GM19025 (cell line): ENCODE measurements around the gene RGS19.
"Not testable (repeated sequence)": the region's sequence is repeated elsewhere in the genome, so short reads cannot be mapped to it uniquely, and the experiment has no call there.

Source experiments
- ATAC-seq: cut with Tn5 transposase; IDR thresholded peaks from one replicate; pipeline ENCODE4 v1.9.1; 2021; ENCODE audit warnings: mild to moderate bottlenecking, low read depth, moderate library complexity; ENCODE audit not compliant: unreplicated experiment

RGS19 gene, protein sequence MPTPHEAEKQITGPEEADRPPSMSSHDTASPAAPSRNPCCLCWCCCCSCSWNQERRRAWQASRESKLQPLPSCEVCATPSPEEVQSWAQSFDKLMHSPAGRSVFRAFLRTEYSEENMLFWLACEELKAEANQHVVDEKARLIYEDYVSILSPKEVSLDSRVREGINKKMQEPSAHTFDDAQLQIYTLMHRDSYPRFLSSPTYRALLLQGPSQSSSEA

DNA sequence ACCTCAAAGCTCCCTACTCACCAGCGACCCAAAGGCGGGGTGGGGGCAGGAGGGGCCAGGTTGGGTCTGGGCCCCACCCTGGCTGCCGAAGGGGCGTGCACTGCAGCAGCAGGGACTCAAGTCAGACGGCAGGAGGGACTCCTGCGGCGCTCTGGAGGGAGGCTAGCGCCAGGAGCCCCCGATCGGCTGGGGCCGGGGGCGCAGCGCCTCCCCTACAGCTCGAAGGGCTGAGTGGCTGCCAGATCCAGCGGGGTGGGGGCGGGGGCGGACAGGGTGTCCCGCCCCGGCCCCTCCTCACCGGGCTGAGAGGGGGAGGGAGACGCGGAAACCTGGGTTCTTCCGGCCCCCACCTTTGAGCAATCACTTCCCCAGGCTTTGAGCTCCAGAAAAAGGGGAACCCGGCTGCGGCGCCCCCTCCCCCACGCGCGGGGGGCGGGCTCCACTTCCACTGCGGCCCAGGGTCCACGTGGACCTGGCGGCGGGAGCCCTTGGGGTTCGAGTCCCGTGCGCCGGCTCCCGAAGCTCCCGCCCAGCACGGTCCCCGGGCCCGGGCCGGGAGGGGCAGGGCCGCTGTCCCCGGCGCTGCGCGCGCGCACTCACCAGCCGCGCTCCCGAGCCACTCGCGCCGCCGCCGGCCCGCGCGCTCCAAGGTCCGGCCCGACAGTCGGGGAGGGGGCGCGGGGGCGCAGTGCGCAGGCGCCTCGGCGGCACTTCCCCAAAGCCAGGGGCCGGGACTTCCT, at the start of gene RGS19:
RGS19 (minus strand) TSS at position 246 of the 740 bp plus-strand sequence. CDS start 2,632 bp downstream, outside the sequence.
- ATAC-seq = peak; percentile 49

DNA sequence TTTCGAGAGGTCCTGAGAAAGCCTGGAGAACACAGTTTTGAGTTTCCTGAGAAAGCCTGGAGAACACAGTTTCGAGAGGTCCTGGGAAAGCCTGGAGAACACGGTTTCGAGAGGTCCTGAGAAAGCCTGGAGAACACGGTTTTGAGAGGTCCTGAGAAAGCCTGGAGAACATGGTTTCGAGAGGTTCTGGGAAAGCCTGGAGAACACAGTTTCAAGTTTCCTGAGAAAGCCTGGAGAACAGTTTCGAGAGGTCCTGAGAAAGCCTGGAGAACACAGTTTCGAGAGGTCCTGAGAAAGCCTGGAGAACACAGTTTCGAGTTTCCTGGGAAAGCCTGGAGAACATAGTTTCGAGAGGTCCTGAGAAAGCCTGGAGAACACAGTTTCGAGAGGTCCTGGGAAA, 44.2 kb upstream of the RGS19 start:
- not testable (repeated sequence) for ATAC-seq

DNA sequence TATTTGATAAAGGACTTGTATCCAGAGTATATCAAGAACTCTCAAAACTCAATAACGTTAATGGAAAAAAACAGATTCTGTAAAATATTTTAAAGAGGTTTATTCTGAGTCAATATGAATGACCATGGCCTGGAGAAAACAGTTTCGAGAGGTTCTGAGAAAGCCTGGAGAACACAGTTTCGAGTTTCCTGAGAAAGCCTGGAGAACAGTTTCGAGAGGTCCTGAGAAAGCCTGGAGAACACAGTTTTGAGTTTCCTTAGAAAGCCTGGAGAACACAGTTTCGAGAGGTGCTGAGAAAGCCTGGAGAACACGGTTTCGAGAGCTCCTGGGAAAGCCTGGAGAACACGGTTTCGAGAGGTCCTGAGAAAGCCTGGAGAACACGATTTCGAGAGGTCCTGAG, 43.6 kb upstream of the RGS19 start:
- not testable (repeated sequence) for ATAC-seq

DNA sequence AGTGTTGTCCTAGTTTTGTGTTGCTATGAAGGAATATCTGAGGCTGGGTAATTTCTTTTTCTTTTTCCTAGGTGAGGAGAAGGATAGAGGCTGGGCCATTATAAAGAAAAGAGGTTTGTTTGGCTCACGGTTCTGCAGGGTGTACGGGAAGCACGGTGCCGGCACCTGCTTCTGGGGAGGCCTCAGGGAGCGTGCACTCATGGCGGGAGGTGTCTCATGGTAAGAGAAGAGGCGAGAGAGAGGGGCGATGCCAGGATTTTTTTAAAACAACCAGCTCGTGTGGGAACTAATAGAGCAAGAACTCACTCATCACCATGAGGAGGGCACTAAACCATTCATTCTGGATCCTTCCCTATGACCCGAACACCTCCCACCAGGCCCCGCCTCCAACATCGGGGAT, 42.3 kb upstream of the RGS19 start:
- ATAC-seq = no peak

DNA sequence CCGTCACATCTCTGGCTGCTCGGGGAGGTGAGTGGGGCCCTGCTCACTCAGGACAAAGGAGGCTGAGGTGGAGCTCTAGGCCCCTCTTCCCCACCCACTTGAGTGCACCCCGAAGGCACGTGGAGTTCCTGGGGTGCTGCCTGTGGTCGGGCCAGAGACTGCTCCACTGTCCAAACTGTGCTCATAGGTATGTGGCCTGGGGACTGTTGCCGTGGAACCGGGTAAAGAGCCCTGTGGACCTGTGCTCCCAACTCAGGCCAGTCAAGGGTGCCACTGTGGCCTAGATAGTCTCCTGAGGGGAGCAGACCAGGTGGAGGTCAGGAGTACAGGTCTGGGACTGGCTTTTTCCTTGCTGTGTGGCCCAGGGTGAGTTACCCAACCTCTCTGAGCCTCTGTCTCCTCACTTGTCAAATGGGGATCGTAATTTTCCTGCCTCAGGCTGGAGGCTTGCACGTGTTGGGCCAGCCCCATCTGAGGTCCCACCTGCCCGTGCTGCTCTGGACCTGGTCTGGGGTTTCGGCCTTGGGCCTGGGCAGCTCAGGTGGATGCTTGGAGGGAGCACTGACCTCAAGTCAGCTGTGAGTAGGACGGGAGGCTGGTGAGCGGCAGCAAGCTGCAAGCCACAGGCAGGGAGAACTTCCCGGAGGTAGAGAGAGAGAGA, 40.5 kb upstream of the RGS19 start:
- ATAC-seq = no peak

DNA sequence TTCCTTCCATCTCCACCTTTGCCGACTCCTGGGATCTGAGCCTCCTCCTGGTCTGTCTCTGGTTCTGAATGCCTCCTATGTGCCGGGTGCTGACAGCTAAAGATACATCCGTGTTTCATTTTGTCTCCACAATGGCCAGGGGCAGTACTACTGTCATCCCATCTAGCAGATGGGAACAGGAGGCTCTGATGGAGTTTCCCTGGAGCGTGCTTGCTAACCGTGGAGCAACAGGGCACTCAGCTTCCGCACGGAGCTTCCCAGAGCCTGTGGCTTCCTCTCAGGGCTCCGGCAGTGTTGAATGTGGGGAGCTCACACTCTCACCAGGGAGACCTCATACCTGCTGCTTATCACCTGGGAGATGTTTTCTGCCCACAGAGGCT, 40.0 kb upstream of the RGS19 start:
- ATAC-seq = no peak

DNA sequence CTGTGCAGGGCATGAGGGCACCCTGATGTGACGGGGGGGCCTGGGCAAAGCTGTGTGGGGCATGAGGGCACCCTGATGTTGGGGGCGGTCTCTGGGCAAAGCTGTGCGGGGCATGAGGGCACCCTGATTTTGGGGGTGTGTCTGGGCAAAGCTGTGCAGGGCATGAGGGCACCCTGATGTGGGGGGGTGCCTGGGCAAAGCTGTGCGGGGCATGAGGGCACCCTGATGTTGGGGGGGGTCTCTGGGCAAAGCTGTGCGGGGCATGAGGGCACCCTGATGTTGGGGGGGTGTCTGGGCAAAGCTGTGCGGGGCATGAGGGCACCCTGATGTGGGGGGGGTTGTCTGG, 38.1 kb upstream of the RGS19 start:
- ATAC-seq = not testable (repeated sequence)

DNA sequence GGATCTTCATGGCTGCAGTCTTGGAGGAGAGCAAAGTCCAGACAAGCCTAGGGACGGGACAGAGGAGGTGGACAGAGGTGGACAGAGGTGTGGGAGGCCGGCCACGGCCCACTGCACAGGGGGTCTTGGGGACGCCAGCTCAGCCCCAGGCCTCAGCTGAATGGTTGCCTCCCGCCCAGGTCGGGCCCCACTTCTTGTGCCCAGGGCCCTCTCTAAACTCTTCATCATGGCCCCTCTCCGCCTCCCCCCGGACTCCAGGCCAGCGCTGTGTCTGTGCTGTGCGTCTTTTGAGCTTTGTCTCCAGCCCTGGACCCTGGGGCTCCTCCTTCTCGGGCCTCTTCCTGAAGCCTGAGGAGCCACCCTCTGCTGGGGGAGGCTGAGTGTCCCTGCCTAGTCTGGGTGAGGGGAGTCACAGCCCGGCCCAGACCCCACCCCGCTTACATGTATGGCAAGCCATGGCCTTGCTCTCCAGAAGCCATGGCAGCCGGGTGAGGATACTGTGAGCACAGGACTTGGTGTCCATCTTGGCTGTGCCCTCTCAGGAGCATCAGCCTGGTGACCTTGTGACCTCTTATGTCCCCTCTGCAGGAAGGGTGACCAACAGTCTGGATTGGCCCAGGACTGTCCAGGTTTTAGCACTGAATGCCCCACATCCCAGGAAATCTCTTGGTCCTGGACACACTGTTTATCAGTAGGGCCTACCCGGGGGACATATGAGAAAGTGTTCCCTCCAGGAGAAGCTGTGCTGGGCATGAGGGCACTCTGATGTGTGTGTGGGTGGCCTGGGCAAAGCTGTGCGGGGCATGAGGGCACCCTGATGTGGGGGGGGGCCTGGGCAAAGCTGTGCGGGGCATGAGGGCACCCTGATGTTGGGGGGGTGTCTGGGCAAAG, 37.5 kb upstream of the RGS19 start:
- no peak for ATAC-seq

DNA sequence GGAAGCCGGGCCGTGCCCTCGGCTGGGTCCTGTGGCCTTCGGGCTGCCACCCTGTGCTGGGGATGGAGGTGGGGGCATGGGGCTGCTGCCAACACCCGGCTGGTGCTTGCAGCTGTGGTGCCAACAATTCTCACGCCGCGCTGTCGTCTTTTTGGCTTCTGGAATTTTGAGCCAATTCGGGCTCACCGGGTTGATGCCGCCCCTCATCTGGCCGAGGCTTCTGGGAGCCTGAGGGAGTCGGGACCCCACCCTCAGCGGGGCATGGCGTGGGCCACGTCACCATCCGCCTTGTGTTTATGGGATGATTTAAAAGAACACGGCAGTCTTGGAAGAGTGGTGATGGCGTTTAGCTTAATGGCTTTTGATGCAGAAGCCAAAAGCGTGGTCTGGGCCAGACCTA, 36.7 kb upstream of the RGS19 start:
- ATAC-seq = no peak

DNA sequence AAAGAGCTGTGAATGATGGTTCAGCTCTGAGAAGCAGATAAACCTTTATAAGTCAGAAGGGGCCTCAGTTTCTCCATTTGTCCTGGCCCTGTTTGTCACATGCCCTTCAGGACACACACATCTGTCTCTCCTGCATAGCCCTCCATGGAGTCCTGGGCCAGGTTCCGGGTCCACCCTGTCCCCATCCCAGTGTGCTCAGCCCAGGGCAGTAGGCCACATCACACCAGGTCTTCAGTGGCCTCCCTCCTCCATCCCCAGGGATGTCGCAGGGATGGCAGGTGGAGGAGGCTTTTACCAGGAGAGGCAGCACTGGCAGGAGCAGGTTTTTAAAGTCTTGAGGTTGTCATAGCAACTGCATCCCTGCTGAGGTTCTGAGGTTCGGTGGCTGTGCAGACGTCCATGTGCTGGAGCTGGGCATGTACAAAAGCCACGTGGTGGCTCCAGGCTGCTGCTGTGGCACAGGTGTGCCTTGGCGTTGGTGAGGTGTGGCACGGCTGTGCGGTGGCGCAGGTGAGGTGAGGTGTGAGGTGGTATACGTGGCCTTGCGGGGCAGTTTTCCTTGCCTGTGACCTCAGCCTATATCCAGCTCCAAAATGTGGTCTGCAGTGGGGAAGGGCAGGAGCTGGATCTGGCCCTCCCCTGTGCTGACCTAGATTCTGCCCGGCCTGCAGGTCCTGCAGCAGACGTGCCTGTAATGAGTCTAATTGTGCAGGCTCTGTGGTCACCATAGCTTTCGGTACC, 36.0 kb upstream of the RGS19 start:
- no peak for ATAC-seq

DNA sequence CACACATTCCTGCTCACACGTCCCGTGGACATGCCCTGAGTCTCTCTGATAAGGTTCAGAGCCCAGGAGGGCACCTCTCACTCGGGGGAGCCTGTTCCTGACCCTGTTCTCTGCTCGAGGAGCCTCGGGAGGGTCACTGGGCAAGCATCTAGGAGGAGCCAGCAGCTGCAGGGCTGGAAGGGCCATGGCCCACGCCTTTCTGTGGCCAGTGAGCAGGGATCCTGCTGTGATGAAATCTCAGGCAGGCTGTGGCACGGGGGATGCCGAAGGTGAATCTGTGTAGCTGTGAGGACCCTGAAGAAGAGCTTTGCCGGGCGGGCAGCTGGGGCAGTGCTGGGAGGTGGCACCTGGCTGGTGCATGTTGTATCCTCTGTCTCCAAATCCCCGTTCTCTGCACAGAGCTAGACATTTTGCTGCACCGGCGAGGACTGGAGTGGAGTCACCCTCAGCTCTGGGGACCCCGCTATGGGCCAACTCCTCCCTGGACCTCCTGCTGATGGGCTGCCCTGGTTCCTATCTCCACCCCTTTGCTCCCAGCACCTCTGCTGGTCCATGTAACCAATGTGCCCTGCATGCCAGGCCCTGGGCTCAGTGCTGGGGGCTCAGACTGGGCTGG, 35.1 kb upstream of the RGS19 start:
- ATAC-seq = no peak

DNA sequence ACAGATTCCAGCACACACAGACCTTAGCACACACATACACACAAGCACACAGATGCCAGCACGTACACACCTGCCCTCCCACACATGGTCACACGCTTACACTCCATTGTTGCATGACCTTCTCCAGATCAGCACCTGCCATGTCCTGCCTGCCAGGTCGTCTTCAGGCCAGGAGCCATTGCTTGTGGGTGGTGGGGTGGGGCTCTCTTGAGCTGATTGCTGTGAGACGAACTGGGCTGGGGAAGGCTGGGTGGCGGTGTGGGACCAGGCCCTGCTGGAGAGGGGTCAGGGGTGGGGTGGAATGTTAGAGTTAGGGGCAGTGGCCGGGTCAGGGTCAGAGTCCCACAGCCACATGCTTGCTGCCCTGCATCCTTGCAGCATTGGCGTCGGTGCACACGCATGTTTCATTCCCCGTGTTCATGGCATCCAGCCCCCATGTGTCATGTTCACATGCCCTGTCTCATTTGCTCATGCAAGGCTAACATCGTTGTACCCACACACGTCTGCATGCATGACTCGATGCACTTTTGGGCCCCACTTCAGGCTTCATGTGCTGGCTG, 34.6 kb upstream of the RGS19 start:
- ATAC-seq = no peak

DNA sequence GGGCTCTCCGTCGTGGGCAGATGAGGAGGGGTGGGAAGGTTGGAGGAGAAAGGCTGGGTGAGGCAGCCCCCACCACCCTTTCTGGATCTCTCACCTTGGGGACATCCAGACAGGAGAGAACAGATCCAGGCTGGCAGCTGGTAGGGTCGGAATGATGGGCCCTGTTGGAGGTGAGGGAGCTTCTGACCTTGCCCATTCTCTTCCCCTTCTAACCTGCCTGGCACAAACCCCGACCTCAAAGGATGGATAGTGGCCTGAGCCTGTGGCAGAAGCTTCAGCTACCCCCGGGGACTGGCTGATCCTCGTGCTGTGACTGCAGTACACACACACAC, 34.1 kb upstream of the RGS19 start:
- no peak for ATAC-seq

DNA sequence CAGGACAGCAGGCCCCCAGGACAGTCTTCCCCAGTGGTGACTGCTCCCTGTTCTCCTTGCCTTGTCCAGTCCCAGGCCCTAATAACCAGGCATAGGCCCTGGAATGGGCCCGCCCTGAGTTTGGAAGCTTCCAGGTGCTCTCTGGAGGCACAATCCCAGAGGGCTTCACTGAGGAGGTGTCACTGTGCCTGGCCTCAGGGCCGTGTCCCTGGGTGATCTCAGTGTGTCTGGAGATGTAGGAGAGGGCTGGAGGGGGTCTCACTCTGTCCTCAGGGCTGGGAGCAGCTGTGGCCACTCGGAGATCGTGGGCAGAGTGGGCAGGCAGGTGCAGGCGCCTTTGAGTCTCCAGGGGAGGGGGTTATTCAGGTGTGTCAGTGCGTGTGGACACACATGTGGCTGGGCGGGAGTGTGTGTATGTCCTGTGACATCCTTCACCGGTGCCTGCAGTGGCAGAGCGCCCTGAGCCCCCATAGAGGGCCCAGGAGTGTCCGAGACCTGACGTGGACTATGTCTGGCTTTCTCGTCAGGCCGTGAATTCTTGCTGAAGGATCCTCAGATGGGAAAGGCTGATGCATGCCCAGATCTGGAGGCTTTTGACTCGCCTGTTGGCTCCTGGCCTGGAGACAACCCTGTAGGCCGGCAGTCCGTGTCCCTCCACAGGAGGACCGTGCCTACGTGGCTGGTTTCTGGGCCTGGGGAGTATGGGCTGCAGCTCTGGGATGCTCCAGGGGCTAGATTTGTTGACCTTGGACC, 33.5 kb upstream of the RGS19 start:
- no peak for ATAC-seq

DNA sequence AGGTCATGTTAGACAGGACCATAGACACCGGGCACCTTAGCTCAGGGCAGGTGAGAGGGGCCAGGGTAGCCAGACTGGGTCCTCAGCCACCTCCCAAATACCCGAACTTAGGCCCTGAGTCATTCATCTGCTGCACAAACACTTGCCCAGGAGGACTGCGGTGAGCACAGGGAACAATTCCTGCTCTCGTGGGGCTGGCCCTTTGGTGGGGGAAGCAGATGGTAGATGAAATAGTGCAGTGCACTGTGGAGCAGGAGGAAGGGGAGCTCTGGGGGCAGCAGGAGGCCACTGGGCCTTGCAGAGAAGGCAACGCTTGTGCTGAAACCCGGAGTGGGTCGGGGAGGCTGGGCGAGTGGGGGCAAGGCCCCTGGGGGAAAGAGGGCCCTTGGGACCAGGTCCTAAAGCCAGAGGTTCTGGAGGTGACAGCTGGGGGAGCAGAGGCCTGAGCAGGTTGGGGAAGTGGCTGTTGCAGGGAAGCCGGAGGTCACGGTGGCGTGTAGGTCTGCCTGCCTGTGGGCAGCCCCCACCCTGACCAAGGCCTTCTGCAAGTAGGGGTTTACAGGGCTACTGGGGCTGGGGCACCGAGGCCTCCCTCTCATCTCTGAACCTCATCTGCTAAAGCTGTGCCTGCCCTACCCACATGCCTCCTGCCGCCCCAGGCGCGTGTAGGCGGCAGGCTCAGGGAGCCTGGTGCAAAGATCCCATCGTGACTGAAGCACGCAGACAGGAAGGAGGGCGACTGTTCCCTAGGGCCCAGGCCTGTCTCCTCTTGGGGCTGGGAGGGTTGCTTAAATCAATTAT, 32.7 kb upstream of the RGS19 start:
- ATAC-seq = no peak

DNA sequence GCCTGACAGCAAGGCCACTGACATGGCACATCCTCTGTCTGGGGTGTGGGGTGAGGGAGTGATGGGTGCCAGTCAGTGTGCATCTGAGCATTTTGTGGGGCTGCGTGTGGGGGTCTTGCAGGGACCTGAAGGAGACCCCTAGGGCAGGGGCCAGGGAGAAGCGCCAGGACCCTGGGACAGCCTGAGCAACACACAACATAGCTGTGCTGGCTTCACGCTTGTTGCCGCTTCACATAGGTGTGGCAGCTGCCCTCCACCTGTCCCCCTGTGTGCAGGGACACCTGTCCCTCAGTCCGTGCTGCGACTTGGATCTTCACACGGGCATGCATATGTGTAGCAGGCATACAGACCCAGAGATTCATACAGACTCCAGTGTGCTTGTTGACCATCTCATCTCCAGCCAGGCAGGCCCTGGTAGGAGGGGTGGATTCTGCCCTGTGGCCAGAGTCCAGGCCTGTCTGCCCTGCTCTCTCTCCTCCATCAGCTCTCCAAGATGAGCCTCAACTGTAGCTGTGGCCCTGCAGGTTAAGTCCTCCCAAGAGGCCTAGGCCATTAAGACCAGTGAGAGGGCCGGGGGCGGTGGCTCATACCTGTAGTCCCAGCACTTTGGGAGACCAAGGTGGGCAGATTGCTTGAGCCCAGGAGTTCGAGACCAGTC, 31.2 kb upstream of the RGS19 start:
- ATAC-seq = no peak

DNA sequence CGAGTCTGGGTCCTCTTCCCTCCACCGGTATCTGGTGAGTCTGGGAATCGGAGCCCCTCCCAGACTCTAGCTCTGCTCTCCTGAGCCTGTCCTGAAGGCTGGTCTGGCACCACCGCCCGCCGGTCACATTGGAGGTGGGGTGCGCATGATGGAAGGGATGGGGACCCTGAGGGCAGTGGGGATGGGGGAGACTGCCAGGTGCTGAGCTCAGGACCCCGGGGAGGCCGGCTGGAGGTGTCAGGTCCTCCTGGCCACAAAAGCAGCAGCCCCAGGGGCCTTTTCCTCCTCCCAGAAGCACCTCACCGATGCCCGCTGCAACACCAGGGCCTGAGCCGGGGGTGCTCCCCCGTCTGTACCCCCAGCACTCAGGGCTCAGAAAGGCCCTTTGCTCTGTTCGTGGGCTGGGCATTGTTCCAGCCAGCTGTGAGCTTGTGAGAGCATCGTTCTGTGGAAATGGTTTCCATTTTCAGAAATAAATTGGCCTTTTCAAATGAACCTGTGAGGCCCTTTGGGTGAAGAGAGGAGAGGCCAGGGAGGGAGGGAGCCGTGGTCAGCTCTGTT, 30.6 kb upstream of the RGS19 start:
- no peak for ATAC-seq
